ENCODE results near the gene FANCL. TPM values are rescaled to one million over a fixed set of nuclear protein-coding genes. Genes with fewer than 3 reads are reported as not detected.

The FANCL gene
- total RNA-seq, 2 donors from 2014 or later = 14.6 to 16.6 TPM

DNA sequence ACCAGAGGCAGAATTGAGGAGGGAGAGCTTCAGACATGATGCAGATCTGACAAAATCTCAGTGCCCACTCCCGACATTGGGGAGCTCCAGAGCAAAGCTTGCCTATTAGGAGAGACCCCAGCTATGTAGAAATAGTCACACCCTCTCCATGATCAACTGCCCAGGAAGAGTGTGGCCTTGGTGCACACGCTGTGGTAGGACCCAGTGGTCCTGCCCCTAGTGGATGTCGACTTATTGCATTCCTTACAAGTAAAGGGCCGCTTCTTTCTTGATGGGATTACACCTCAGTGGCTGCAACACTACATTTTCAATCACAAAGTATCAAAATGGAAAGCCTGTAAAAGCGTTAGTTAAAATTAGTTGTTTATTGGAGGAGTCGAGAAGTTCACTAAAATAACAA lies 130.4 kb downstream of the FANCL start:
- intact Hi-C loops (cut with DNase I, micrococcal nuclease) = no loop called here
- no peak for DNase-seq
- ATAC-seq = no peak

GRCh38 chr2:58109481-58109880 lies 131.6 kb downstream of the FANCL start:
- intact Hi-C loops (cut with DNase I, micrococcal nuclease) = no loop called here
- DNase-seq (no peak), ATAC-seq (no peak)

Other genes with a start within 250 kb of the FANCL start
- 10 to 100 TPM; 20.9 to 25.0 TPM for gene VRK2, start 194.5 kb downstream of the FANCL start, total RNA-seq